ENCODE results near the gene OR6S1. TPM values are rescaled to one million over a fixed set of nuclear protein-coding genes. Genes with fewer than 3 reads are reported as not detected.
A peak's percentile ranks its signal among the peaks of the same experiment; 100 is the strongest.

OR6S1 gene
- polyA plus RNA-seq, 1 donor from 2014 or later: not detected

DNA sequence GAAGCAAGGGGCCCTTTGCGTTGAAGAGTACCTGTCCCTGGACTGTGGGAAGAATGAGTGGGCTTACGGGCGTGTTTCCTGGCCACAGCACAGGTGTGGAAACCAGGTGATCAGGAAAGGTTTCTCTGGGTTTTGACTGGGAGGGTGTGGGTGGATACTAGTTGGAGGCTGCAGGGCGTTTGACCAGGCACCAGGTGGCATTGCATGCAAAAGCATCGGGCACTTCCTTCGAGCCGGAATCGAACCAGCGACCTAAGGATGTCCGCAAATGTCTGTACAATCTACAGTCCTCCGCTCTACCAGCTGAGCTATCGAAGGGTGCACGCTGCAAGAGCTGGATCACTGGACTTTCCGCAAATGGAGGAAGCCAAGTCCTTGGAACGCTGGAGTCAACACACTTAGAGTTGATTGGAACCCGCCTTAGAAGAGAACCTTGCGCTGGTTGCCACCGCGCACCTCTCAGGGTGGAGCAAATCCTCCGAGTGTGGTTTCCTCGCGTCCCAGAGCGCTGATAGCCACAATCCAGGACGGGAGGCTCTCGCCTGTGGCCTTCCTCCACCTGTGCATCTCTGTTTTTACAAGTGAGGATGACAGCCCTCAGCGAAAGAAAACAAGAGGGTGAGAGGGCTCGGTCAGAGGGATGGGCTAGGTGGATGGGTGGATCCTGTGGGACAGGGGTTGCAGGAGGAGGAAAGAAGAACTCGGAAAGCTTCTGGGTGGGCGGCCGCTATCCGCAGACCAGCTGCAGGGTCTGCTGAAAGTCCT lies 21.7 kb upstream of the OR6S1 start:
- H3K4me2 ChIP-seq (ENCODE audit: low read length): no peak overlapping the region

GRCh38 chr14:20661197-20661596 lies 19.7 kb upstream of the OR6S1 start:
- Histone ChIP-seq H3K36me3 (ENCODE audit: insufficient read depth, low read length) (no peaks in the 10 kb centered on the region), H3K27me3 (ENCODE audit: insufficient read depth, low read depth, low read length) (peaks cover 60% of the 10 kb centered on the region), H3K4me3 (ENCODE audit: low read length) (no peak overlapping the region), H3F3A (ENCODE audit: insufficient read depth, low read length, poor library complexity, severe bottlenecking) (no peaks in the 10 kb centered on the region), H3K27ac (ENCODE audit: low read length) (no peak overlapping the region), H3K4me2 (ENCODE audit: low read length) (no peak overlapping the region), H2AFZ (ENCODE audit: low read depth, low read length) (no peak overlapping the region), H3K9ac (ENCODE audit: low read length) (no peak overlapping the region), H3K9me3 (ENCODE audit: low read length) (no peaks in the 10 kb centered on the region), H3K9me2 (ENCODE audit: insufficient read depth, low read length) (no peaks in the 10 kb centered on the region), H3K79me2 (replicated peaks; ENCODE audit: insufficient read depth, low read length) (no peaks in the 10 kb centered on the region), H4K20me1 (ENCODE audit: insufficient read depth) (no peaks in the 10 kb centered on the region)
- TF ChIP-seq SMC3 (conservative IDR thresholded peaks at IDR 0.05; ENCODE audit: poor library complexity): no peak
- TF ChIP-seq, protein P1, sequence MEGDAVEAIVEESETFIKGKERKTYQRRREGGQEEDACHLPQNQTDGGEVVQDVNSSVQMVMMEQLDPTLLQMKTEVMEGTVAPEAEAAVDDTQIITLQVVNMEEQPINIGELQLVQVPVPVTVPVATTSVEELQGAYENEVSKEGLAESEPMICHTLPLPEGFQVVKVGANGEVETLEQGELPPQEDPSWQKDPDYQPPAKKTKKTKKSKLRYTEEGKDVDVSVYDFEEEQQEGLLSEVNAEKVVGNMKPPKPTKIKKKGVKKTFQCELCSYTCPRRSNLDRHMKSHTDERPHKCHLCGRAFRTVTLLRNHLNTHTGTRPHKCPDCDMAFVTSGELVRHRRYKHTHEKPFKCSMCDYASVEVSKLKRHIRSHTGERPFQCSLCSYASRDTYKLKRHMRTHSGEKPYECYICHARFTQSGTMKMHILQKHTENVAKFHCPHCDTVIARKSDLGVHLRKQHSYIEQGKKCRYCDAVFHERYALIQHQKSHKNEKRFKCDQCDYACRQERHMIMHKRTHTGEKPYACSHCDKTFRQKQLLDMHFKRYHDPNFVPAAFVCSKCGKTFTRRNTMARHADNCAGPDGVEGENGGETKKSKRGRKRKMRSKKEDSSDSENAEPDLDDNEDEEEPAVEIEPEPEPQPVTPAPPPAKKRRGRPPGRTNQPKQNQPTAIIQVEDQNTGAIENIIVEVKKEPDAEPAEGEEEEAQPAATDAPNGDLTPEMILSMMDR (IDR thresholded peaks at IDR 0.05; ENCODE audit: poor library complexity, severe bottlenecking): no peak
- no peak for TF ChIP-seq RAD21 (conservative IDR thresholded peaks at IDR 0.05)
- TF ChIP-seq EP300 (conservative IDR thresholded peaks at IDR 0.05; ENCODE audit: poor library complexity, severe bottlenecking): no peak
- TF ChIP-seq POLR2AphosphoS5 (IDR thresholded peaks at IDR 0.05): no peak
- no peak for TF ChIP-seq TAF1 (IDR thresholded peaks at IDR 0.05; ENCODE audit: low read depth)
- TF ChIP-seq EZH2 (IDR thresholded peaks at IDR 0.05; ENCODE audit: borderline replicate concordance, insufficient read depth, low read length, poor library complexity, severe bottlenecking): no peak

More for the DNA sequence above, 21.7 kb upstream of the OR6S1 start:
- Histone ChIP-seq H3F3A (ENCODE audit: insufficient read depth, low read length, poor library complexity, severe bottlenecking) (no peaks in the 10 kb centered on the region), H3K9me2 (ENCODE audit: insufficient read depth, low read length) (no peaks in the 10 kb centered on the region), H3K9ac (ENCODE audit: low read length) (no peak overlapping the region), H3K4me3 (ENCODE audit: low read length) (peak overlapping the region; percentile 54), H2AFZ (ENCODE audit: low read depth, low read length) (no peak overlapping the region), H3K27ac (ENCODE audit: low read length) (no peak overlapping the region), H3K36me3 (ENCODE audit: insufficient read depth, low read length) (no peaks in the 10 kb centered on the region), H3K79me2 (replicated peaks; ENCODE audit: insufficient read depth, low read length) (no peaks in the 10 kb centered on the region), H3K27me3 (ENCODE audit: insufficient read depth, low read depth, low read length) (peaks cover 40% of the 10 kb centered on the region), H4K20me1 (ENCODE audit: insufficient read depth) (no peaks in the 10 kb centered on the region), H3K9me3 (ENCODE audit: low read length) (no peaks in the 10 kb centered on the region)
- TF ChIP-seq EZH2 (IDR thresholded peaks at IDR 0.05; ENCODE audit: borderline replicate concordance, insufficient read depth, low read length, poor library complexity, severe bottlenecking) (no peak), RAD21 (conservative IDR thresholded peaks at IDR 0.05) (no peak), TAF1 (IDR thresholded peaks at IDR 0.05; ENCODE audit: low read depth) (no peak), REST (IDR thresholded peaks at IDR 0.05; ENCODE audit: borderline replicate concordance) (no peak), SMC3 (conservative IDR thresholded peaks at IDR 0.05; ENCODE audit: poor library complexity) (no peak), MXI1 (conservative IDR thresholded peaks at IDR 0.05; ENCODE audit: poor library complexity, severe bottlenecking) (no peak), EP300 (conservative IDR thresholded peaks at IDR 0.05; ENCODE audit: poor library complexity, severe bottlenecking) (no peak)
- TF ChIP-seq, protein P1 (IDR thresholded peaks at IDR 0.05; ENCODE audit: poor library complexity, severe bottlenecking): no peak

Data from neural cell (in vitro differentiated cells).